ENCODE measurements around the gene ZMYM2.

The ZMYM2 gene

GRCh38 chr13:20102525-20103180 is 144.1 kb downstream of the ZMYM2 start:
- DNase-seq (ENCODE audit: low read depth, low spot score) = no peak

GRCh38 chr13:20105161-20105689 is 146.7 kb downstream of the ZMYM2 start:
- DNase-seq (ENCODE audit: low read depth, low spot score) = no peak

GRCh38 chr13:20106742-20107141 is 148.2 kb downstream of the ZMYM2 start:
- DNase-seq (ENCODE audit: low read depth, low spot score) = no peak

GRCh38 chr13:20109037-20109436 is 150.5 kb downstream of the ZMYM2 start:
- no peak for DNase-seq (ENCODE audit: low read depth, low spot score)

GRCh38 chr13:20114066-20114610 is 155.6 kb downstream of the ZMYM2 start:
- DNase-seq (ENCODE audit: low read depth, low spot score) = no peak

- no peak for DNase-seq (ENCODE audit: low read depth, low spot score)
Observed at GRCh38 chr13:20116213-20116612, 157.7 kb downstream of the ZMYM2 start.

- no peak for DNase-seq (ENCODE audit: low read depth, low spot score)
Observed at GRCh38 chr13:20118268-20119140, 160.0 kb downstream of the ZMYM2 start.

- DNase-seq (ENCODE audit: low read depth, low spot score) = no peak
Observed at GRCh38 chr13:20119960-20120359, 161.4 kb downstream of the ZMYM2 start.

- DNase-seq (ENCODE audit: low read depth, low spot score) = no peak
Observed at GRCh38 chr13:20121159-20121525, 162.6 kb downstream of the ZMYM2 start.

GRCh38 chr13:20124303-20124702 is 165.8 kb downstream of the ZMYM2 start:
- DNase-seq (ENCODE audit: low read depth, low spot score) = no peak

GRCh38 chr13:20125129-20125782 is 166.7 kb downstream of the ZMYM2 start:
- DNase-seq (ENCODE audit: low read depth, low spot score) = no peak

- DNase-seq (ENCODE audit: low read depth, low spot score) = no peak
Observed at GRCh38 chr13:20125783-20126165, 167.2 kb downstream of the ZMYM2 start.

GRCh38 chr13:20126541-20127261 is 168.2 kb downstream of the ZMYM2 start:
- no peak for DNase-seq (ENCODE audit: low read depth, low spot score)

GRCh38 chr13:20127262-20127561 is 168.7 kb downstream of the ZMYM2 start:
- DNase-seq (ENCODE audit: low read depth, low spot score) = no peak

GRCh38 chr13:20127562-20128458 is 169.3 kb downstream of the ZMYM2 start:
- DNase-seq (ENCODE audit: low read depth, low spot score) = no peak

- no peak for DNase-seq (ENCODE audit: low read depth, low spot score)
Observed at GRCh38 chr13:20128459-20128931, 170.0 kb downstream of the ZMYM2 start.

- no peak for DNase-seq (ENCODE audit: low read depth, low spot score)
Observed at GRCh38 chr13:20129076-20129475, 170.5 kb downstream of the ZMYM2 start.

- DNase-seq (ENCODE audit: low read depth, low spot score) = no peak
Observed at GRCh38 chr13:20130012-20130411, 171.5 kb downstream of the ZMYM2 start.

GRCh38 chr13:20130652-20131051 is 172.1 kb downstream of the ZMYM2 start:
- no peak for DNase-seq (ENCODE audit: low read depth, low spot score)

- no peak for DNase-seq (ENCODE audit: low read depth, low spot score)
Observed at GRCh38 chr13:20131057-20131832, 172.7 kb downstream of the ZMYM2 start.
